ENCODE results near the gene LRWD1.

GRCh38 chr7:102460467-102460866 lies 4.3 kb upstream of the LRWD1 start:
- TF ChIP-seq CTCF (conservative IDR thresholded peaks at IDR 0.05; ENCODE audit: low read length) (no peak), EZH2phosphoT487 (IDR thresholded peaks at IDR 0.05; ENCODE audit: borderline replicate concordance, low read depth, low read length) (no peak)
